HG03575 (cell line): ENCODE measurements around the gene DIS3.
"Not testable (repeated sequence)": the region's sequence is repeated elsewhere in the genome, so short reads cannot be mapped to it uniquely, and the experiment has no call there.

ENCODE experiments used
- ATAC-seq: cut with Tn5 transposase; IDR thresholded peaks from one replicate; pipeline ENCODE4 v1.9.1; 2021; ENCODE audit not compliant: unreplicated experiment, insufficient number of reproducible peaks, low FRiP score; ENCODE audit errors: extremely low read depth

The DIS3 gene

DNA sequence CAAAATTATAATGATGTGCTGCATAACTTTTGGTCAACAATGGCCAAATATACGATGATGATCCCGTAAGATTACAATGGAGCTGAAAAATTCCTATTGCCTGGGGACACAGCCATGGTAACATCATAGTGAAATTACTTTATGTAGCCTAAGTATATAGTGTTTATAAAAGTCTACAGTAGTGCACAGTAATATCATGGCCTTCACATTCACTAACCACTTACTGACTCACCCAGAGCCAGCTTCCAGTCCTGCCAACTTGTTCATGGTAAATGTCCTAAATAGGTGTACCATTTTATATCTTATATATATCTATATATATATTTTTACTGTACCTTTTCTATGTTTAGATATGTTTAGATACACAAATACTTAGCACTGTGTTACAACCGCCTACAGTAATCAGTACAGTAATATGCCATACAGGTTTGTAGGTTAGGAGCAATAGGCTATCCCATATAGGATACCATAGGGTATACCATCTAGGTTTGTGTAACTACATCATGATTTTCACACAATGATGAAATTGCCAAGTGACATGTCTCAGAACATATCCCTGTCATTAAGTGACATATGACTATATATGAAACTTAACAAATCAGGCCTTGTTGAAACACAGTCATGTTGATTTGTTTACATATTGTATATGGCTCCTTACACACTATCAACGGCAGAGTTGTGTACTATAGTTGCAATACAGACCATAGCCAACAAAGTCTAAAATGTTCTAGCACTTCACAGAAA, 23.7 kb downstream of the DIS3 start:
- no peak for ATAC-seq

DNA sequence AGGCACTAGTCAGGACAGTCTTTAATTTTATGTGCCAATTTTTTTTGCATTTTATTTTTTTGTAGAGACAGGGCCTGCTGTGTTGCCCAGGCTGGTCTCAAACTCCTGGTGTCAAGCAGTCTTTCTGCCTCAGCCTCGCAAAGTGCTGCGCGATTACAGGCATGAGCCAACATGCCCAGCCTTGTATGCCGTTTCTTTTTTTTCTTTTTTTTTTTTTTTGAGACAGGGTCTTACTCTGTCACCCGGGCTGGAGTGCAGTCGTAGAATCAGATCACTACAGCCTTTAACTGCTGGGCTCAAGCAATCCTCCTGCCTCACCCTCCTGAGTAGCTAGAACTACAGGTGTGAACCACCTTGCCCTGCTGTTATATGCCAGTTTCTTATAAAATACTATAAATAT, 27.6 kb downstream of the DIS3 start:
- ATAC-seq: no peak

DNA sequence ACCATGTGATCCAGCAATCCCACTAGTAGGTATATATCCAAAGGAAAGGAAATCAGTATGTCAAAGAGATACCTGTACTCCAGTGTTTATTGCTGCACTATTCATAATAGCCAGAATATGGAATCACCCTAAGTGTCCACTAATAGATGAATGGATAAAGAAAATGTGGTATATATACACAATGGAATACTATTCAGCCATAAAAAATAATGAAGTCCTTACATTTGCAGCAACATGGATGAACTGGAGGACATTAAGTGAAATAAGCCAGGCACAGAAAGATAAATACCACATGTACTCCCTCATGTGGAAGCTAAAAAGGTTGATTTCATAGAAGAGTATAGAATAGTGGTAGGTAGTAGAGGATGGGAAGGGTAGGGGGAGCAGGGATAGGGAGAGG, 30.5 kb downstream of the DIS3 start:
- no peak for ATAC-seq

DNA sequence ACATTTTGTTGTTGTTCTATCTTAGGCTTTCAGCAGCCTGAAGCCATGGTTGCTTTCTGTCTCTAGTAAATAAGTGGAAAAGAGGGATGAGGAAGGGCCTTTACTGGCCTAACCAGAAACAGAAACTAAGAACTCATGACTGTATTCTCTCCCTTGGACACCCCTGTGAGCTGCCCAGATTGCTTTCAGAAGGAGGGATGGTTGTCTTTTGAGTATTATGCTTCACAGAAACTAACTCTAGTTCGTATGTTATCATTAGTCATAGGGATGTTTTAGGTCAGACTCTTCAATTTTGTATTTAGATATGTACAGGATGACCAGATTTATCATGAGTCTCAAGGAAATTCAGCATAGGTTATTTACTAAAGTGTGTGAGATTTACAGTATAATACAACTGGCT, 36.4 kb downstream of the DIS3 start:
- no peak for ATAC-seq

DNA sequence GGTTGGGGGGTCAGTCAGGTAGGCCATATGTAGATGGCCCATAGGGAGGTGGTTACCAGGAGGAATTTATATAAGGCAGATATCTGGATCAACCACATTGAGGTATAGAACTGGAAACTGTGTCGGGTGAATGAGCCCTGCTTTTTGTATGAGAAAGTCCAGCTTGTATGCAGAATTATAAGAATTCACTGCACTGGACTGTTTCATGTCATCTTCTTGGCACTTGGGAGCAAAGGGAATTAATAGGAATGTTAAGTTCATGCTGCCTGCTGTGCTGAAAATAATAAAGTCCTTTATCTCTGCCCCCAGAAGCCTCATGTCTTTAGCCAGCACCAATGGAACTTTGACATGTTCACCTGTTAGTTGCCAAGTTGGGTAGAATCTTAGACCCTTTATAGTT, 41.7 kb downstream of the DIS3 start:
- ATAC-seq: no peak

DNA sequence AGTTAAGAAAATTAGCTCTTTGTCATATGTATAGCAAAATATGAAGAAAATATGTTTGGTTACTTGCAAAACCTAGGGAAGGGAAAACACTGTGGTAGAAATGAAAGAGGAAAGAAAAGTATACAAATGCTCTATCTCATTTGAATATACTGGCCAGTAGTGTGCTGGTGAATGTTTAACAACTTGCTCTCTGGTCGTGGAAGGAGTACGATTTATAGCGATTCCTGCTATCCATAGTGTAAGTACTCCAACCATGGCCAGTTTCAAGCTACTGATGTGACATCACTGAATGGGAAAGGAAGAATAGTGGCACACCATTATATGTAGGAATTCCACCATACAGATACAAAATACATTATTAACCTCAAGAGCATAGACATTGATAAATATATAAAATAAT, 44.7 kb downstream of the DIS3 start:
- ATAC-seq: no peak

DNA sequence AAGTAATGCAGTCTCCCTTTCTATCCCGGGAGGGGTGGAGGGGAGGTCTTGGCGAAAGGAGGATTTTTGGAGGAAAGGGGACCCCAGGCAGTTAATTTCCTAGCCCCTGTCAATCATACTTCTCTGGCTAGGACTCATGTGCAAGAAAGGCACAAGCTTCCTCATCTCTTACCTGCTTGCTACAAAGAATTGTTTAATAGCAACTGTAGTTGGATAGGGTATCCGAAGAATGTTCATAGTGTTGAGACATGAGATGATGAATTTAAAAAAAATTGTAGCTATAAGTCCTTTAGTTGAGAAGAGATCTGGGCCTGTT, 53.5 kb downstream of the DIS3 start:
- ATAC-seq: no peak

DNA sequence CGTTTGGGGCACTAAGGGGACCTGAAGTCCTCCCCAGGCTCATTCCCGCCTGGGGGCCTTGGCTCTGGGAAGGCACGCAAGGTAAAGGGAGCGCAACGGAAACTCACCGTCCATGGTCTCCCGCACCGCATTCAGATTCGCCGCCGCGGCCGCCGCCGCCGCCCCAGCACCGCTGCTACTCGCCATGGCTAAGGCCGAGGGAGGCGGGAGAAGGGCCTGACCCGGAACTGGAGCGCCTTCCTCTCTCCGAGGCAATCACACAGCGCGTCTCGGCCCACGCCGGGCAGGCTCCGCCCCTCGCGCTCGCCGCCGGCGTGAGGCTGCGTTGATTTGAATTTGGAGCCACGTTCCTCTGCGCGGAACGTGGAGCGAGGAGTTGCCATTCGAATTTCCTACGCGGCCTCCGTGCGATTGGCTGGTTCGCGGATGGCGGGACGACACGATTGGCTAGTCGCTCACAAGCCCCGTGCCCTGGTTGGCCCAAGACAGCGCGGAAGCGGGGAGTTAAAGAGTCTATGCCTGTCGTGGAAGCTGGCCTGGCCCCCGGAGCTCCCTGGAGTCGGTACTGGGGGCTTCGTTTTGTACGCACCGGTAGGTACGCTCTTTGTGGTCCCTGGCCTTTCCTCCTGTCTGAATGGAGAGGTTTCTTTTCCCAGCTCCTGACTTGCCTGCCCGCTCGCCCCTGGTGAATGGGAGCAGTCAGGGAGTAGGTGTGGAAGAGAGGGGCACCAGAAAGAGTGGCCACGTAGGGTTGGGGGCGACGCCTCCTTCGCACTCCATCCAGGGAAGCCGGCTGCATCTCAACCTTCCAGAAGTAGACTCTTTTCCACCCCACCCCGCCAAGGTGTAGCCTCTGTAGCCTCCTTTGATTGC, 54.0 kb downstream of the DIS3 start, which contains the start of the genes BORA and MZT1:
Gene BORA (plus strand): TSS at position 507 of the 873 bp plus-strand sequence. CDS start 1,018 bp downstream, outside the sequence.
Gene MZT1 (minus strand): TSS at position 213 of the 873 bp plus-strand sequence. CDS start 27 bp downstream, at position 186.
- ATAC-seq: peak; percentile 91

DNA sequence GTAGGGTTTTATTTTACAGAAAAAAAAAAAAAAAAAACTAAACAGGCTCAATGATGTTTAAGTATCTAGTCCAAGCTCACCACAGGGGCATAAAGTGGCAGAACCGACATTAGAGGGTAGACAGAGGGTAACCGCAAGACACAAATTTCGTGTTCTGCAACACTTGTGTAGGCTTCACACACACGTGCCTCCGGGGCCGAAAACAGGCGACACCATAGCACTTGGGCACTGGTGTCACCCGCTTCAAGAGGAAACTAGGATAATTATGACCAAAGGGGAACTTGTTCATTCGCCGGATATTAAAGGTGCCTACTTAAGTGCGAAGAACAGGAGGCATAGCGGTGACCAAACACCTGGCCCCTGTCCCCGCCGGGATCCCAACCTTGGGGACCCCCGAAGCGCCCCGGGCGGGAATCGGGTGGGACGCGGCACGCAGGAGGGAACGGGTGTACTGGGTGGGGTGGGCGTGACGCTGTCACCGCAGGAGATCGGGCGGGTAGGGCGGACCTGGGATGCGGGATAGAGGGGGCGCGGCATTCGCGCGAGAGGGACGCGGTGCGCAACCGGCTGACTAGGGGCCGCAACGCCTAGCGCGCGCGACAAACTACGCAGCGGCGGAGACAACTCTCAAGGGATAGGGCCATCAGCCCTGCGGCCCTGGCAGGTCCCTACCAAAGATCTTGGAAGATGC, 54.8 kb downstream of the DIS3 start:
- peak; percentile 5 for ATAC-seq

DNA sequence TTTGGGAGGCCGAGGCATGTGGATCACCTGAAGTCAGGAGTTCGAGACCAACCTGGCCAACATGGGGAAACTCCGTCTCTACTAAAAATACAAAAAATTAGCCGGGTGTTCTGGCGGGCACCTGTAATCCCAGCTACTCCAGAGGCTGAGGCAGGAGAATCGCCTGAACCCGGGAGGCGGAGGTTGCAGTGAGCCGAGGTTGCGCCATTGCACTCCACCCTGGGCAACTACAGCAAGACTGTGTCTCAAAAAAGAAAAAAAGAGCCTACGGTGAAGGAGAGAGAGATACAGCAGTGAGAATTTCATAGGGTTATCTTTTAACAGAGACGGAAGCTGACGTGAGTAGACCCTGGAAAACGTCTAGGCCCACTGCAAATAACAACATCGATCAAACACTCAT, 55.5 kb downstream of the DIS3 start:
- not testable (repeated sequence) for ATAC-seq

DNA sequence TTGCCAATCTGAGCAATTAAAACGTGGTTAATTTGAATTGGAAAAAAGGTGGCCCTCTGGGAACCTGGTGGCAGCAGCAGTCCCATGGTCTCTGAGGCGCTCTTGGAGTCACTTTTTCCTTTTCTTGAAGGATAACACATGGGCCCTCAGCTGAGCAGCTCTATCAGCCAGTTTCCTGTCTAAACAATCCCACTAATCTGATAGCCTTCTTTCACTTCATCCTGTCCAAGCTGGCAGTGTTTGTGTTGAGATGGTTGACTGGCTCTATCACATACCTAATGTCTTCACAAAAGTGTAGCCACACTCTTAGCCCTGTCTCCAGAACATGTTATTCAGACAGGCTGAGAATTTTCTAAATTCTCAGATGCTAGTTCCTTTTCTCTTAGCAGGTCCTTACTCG, 64.9 kb downstream of the DIS3 start:
- no peak for ATAC-seq
